Measurements from ENCODE around the gene PTPRN2.

DNA sequence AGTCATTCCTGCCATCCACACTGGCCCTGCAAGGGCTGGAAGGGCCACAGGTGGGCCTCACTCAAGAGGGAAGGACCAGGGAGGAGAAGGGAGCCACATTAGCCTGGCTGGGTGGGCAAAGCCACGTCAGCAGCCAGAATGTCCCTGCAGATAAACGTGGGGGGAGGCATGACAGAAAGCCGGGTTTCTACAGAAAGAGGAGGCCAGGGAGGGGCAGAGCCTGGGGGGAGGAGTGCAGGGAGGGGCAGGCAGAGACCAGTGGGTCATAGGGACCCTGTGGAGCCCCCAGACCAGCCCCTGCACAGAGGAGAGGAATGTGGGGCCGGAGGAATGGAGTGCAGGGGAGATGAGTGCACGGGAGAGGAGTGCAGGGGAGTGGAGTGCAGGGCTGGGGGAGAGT lies 590.2 kb downstream of the PTPRN2 start:
- TF ChIP-seq, protein P1, sequence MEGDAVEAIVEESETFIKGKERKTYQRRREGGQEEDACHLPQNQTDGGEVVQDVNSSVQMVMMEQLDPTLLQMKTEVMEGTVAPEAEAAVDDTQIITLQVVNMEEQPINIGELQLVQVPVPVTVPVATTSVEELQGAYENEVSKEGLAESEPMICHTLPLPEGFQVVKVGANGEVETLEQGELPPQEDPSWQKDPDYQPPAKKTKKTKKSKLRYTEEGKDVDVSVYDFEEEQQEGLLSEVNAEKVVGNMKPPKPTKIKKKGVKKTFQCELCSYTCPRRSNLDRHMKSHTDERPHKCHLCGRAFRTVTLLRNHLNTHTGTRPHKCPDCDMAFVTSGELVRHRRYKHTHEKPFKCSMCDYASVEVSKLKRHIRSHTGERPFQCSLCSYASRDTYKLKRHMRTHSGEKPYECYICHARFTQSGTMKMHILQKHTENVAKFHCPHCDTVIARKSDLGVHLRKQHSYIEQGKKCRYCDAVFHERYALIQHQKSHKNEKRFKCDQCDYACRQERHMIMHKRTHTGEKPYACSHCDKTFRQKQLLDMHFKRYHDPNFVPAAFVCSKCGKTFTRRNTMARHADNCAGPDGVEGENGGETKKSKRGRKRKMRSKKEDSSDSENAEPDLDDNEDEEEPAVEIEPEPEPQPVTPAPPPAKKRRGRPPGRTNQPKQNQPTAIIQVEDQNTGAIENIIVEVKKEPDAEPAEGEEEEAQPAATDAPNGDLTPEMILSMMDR (IDR thresholded peaks at IDR 0.05) = no peak
- TF ChIP-seq ZFX (IDR thresholded peaks at IDR 0.05; ENCODE audit: borderline replicate concordance) = no peak
